DOHH2 (cell line): ENCODE results near the gene TADA1.

Source experiments
- H3F3A ChIP-seq: fragments of 200-600 bp; sonication (generic), shearing (Covaris generic); 2 replicates; pipeline ENCODE4 v1.6.0; 2016; ENCODE audit warnings: antibody characterized with exemption, mild to moderate bottlenecking; ENCODE audit not compliant: control insufficient read depth, insufficient read depth
- H3K27ac ChIP-seq: fragments of 200-600 bp; sonication (generic); 2 replicates; pipeline ENCODE4 v1.5.1; 2014; ENCODE audit warnings: low read depth, mild to moderate bottlenecking, low read length, moderate library complexity
- H3K27me3 ChIP-seq: fragments of 200-600 bp; sonication (generic); 2 replicates; pipeline ENCODE4 v1.6.1; 2014; ENCODE audit warnings: mild to moderate bottlenecking, low read length, mixed read lengths; ENCODE audit not compliant: control insufficient read depth
- H3K36me3 ChIP-seq: fragments of 200-600 bp; sonication (generic); 2 replicates; pipeline ENCODE4 v1.6.1; 2014; ENCODE audit warnings: mild to moderate bottlenecking, low read length, moderate library complexity, mixed read lengths; ENCODE audit not compliant: control insufficient read depth
- H3K4me1 ChIP-seq: fragments of 200-600 bp; sonication (generic); 2 replicates; pipeline ENCODE4 v1.6.1; 2014; ENCODE audit warnings: mild to moderate bottlenecking, low read length, mixed read lengths; ENCODE audit not compliant: control insufficient read depth
- H3K4me2 ChIP-seq: fragments of 200-600 bp; sonication (generic); 2 replicates; pipeline ENCODE4 v1.6.0; 2014; ENCODE audit warnings: mild to moderate bottlenecking, low read length, moderate library complexity
- H3K4me3 ChIP-seq: fragments of 200-600 bp; sonication (generic); 2 replicates; pipeline ENCODE4 v1.5.1; 2014; ENCODE audit warnings: mild to moderate bottlenecking, low read length, mixed read lengths
- H3K79me2 ChIP-seq: fragments of 200-600 bp; sonication (generic); 2 replicates; pipeline ENCODE4 v1.6.1; 2014; ENCODE audit warnings: mild to moderate bottlenecking, low read length, mixed read lengths; ENCODE audit not compliant: control insufficient read depth
- H3K9me2 ChIP-seq: fragments of 200-600 bp; sonication (generic); replicated peaks from 2 replicates; pipeline ENCODE4 v1.6.1; 2014; ENCODE audit warnings: mild to moderate bottlenecking, low read length, mixed read lengths; ENCODE audit not compliant: control insufficient read depth
- H3K9me3 ChIP-seq: fragments of 200-600 bp; sonication (generic); 2 replicates; pipeline ENCODE4 v1.6.1; 2014; ENCODE audit warnings: antibody characterized with exemption, low read length, mixed read lengths; ENCODE audit not compliant: control insufficient read depth, insufficient read depth
- H4K20me1 ChIP-seq: fragments of 200-600 bp; sonication (generic); 2 replicates; pipeline ENCODE4 v1.6.0; 2014; ENCODE audit warnings: low read depth, mild to moderate bottlenecking, antibody characterized with exemption, low read length, moderate library complexity; ENCODE audit not compliant: control insufficient read depth, insufficient read depth
- EZH2phosphoT487 ChIP-seq: fragments of 200-600 bp; sonication (generic); IDR thresholded peaks from 2 replicates; pipeline ENCODE4 v1.6.1; 2017; ENCODE audit warnings: borderline replicate concordance, mild to moderate bottlenecking, antibody characterized with exemption, low read length, moderate library complexity, mixed read lengths
- TF ChIP-seq, protein P1 (sequence below): fragments of 200-600 bp; sonication (generic); IDR thresholded peaks from one replicate; pipeline ENCODE4 v1.5.1; 2014; ENCODE audit warnings: antibody characterized with exemption, mild to moderate bottlenecking, low read depth, low read length; ENCODE audit not compliant: poor library complexity, severe bottlenecking

TADA1 gene, protein sequence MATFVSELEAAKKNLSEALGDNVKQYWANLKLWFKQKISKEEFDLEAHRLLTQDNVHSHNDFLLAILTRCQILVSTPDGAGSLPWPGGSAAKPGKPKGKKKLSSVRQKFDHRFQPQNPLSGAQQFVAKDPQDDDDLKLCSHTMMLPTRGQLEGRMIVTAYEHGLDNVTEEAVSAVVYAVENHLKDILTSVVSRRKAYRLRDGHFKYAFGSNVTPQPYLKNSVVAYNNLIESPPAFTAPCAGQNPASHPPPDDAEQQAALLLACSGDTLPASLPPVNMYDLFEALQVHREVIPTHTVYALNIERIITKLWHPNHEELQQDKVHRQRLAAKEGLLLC

DNA sequence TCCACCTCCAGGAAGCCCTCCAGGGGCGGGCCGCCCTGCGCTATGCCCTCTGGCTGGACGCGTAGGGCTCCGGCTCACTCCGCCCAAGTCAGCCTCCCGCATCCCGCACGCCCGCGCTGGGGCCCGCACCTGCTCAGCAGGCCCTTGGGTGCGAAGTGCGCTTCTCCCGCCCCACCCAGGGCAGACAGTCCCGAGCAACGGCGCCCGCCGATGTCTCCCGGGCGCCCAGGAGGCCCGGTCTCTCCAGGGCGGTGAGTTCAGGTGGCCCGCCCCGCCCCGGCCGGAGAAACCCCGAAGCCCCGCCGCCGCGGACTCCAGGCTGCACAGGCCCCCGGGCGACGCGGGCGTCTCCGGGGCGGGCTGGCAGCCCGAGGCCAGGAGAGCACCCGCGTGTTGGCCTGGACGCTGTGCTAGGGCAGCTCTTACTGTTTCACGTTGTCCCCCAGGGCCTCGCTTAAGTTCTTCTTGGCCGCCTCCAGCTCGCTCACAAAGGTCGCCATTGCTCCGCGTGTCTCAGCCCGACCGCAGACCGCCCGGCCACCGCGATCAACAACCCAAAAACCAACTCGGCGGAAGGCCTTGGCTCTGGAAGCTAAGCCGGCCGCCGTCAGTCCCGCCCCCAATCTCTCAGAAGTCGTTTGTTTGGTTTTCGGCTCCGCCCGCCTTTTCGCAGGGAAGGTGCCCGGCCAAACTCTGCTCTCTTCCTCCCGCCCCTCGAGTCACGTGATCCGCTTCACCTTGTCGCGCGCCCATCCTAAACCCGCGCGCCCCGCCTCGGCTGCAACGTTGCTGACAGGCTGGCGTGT lies at the start of gene TADA1:
TSS of gene TADA1 (minus strand) at position 531 of the 806 bp plus-strand sequence. CDS start at position 500, 31 bp downstream.
- no peaks in the 10 kb centered on the region for H3K27me3 ChIP-seq
- no peaks in the 10 kb centered on the region for H3K9me3 ChIP-seq
- H3K79me2 ChIP-seq = peaks cover 51% of the 10 kb centered on the region
- H3K36me3 ChIP-seq = peaks cover 10% of the 10 kb centered on the region
- H3K4me1 ChIP-seq = peaks cover 20% of the 10 kb centered on the region
- no peaks in the 10 kb centered on the region for H3K9me2 ChIP-seq
- H3K27ac ChIP-seq = peak within 1 kb of the TSS; percentile 59
- no peaks in the 10 kb centered on the region for H3F3A ChIP-seq
- H4K20me1 ChIP-seq = no peaks in the 10 kb centered on the region
- H3K4me3 ChIP-seq = peak within 1 kb of the TSS; percentile 88
- TF ChIP-seq EZH2phosphoT487 = no peak
- TF ChIP-seq, protein P1, sequence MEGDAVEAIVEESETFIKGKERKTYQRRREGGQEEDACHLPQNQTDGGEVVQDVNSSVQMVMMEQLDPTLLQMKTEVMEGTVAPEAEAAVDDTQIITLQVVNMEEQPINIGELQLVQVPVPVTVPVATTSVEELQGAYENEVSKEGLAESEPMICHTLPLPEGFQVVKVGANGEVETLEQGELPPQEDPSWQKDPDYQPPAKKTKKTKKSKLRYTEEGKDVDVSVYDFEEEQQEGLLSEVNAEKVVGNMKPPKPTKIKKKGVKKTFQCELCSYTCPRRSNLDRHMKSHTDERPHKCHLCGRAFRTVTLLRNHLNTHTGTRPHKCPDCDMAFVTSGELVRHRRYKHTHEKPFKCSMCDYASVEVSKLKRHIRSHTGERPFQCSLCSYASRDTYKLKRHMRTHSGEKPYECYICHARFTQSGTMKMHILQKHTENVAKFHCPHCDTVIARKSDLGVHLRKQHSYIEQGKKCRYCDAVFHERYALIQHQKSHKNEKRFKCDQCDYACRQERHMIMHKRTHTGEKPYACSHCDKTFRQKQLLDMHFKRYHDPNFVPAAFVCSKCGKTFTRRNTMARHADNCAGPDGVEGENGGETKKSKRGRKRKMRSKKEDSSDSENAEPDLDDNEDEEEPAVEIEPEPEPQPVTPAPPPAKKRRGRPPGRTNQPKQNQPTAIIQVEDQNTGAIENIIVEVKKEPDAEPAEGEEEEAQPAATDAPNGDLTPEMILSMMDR = no peak
- peak within 1 kb of the TSS; percentile 93 for H3K4me2 ChIP-seq

DNA sequence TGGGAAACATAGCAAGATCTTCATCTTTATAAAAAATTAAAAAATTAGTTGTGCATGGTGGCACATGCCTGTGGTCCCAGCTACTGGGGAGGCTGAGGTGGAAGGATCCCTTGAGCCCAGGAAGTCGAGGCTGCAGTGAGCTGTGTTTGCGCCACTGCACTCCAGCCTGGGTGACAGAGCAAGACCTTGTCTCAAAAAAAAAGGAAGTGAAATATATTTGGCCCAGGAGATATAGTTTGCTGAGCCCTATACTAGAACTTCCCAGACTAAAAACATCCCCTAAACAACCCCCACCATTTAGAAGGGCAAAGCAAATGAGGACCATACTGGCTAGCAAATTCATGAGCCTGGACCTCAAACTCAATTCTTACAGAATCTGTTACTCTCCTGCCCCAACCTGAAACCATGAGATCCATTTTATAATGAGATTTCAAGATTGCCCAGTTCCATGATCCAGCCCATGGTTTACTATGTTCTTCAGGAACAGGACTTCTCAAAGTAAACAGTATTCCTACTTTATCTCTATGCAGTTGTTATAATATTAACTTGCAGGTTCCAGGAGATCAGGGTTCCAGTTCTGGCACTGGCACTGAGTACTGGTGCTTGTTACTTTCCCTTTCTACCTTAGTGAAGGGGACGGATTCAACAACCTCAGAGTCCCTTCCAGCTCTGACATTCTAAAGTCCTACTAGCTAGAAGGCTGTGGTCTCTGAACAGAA lies 48.9 kb upstream of the TADA1 start:
- Histone ChIP-seq H4K20me1 (no peaks in the 10 kb centered on the region), H3K79me2 (no peaks in the 10 kb centered on the region), H3K27ac (peak overlapping the region; percentile 69), H3F3A (no peaks in the 10 kb centered on the region), H3K9me3 (no peaks in the 10 kb centered on the region), H3K9me2 (no peaks in the 10 kb centered on the region), H3K4me3 (peak overlapping the region; percentile 68), H3K4me1 (peaks cover 30% of the 10 kb centered on the region), H3K36me3 (peaks cover 18% of the 10 kb centered on the region), H3K27me3 (no peaks in the 10 kb centered on the region), H3K4me2 (peak overlapping the region; percentile 76)
- no peak for TF ChIP-seq EZH2phosphoT487
- TF ChIP-seq, protein P1 = no peak

DNA sequence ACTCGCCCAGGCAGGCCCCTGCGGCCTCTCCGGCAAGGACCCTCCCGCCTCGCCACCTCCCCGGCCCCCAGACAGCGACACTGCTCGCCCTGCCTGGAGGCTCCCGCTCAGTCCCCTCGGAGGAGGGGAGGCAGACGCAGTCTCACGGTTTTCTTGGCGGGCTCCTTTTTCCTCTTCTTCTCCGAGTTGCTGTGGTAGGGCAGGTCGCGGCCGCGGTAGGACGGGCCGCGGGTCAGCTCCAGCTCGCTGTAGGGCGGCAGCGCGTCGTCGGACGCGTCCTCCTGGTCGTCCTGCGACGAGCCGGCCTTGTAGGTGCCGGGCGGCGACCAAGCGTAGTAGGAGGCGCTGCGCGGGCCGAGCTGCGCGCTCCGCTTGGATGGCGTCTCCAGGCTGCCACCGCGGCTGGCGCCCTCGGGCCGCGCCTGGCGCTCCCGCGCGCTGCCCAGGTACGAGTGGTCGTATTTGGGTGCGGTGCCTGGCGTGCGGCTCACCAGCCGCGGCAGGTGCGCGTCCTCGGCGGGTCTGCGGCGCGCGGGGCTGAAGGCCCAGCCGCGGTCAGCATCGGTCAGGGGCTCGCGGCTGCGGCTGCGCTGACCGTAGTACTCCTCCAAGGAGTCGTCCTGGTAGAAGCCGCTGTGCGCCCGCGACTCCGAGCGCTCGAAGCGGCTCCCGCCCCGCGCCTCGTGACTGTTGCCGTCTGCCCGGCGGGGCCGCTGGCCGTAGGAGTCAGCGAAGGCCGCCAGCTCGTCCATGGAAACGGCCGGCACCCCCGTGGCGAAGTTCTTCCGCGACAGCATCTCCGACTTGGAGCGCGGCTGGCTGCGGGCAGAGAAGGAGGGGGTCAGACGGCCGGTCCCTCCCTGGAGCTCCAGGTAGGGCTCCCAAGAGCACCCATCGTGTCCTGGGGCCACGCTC lies 44.8 kb upstream of the TADA1 start:
- H3K9me2 ChIP-seq = no peaks in the 10 kb centered on the region
- peaks cover 27% of the 10 kb centered on the region for H3K4me1 ChIP-seq
- peaks cover 13% of the 10 kb centered on the region; the same call in 1 of the 2 replicates for H3K36me3 ChIP-seq
- no peaks in the 10 kb centered on the region for H3F3A ChIP-seq
- H3K9me3 ChIP-seq = no peaks in the 10 kb centered on the region
- H3K4me3 ChIP-seq = no peak overlapping the region
- TF ChIP-seq EZH2phosphoT487 = no peak
- TF ChIP-seq, protein P1 = no peak
- no peaks in the 10 kb centered on the region for H3K79me2 ChIP-seq
- H3K27me3 ChIP-seq = no peaks in the 10 kb centered on the region
- H3K27ac ChIP-seq = no peak overlapping the region
- no peak overlapping the region for H3K4me2 ChIP-seq
- no peaks in the 10 kb centered on the region for H4K20me1 ChIP-seq
